Kidney epithelial cell (primary cell): Measurements from ENCODE around the gene NKX1-2. TPM values are rescaled to one million over a fixed set of nuclear protein-coding genes. Genes with fewer than 3 reads are reported as not detected.

Experiments used
- DNase-seq: peaks from one replicate; pipeline ENCODE4 v3.0.0-alpha.2; 2010; ENCODE audit warnings: low read depth
- H3K27me3 ChIP-seq: 2 replicates; pipeline ENCODE4 v1.6.0; 2011; ENCODE audit warnings: low read length; ENCODE audit not compliant: control insufficient read depth, insufficient read depth
- H3K36me3 ChIP-seq: 2 replicates; pipeline ENCODE4 v1.5.1; 2011; ENCODE audit warnings: low read length; ENCODE audit not compliant: control insufficient read depth, insufficient read depth
- H3K4me3 ChIP-seq: 2 replicates; pipeline ENCODE4 v1.5.1; 2011; ENCODE audit warnings: low read depth, mild to moderate bottlenecking, control low read depth, low read length
- total RNA-seq: library from RNA; depleted of rRNA; stranded (reverse); fragments of >200 nt; gene quantifications from 2 replicates; pipeline ENCODE4 v1.2.3, GENCODE V29; 2015
- TF ChIP-seq, protein P1 (sequence below): IDR thresholded peaks from 2 replicates; pipeline ENCODE4 v1.5.1; 2011; ENCODE audit warnings: mild to moderate bottlenecking, moderate library complexity, low read length, control low read depth, inconsistent platforms; ENCODE audit not compliant: insufficient read depth, poor library complexity, severe bottlenecking

NKX1-2 gene
- total RNA-seq, 1 donor from 2014 or later = not detected

GRCh38 chr10:124415210-124415609, 34.6 kb downstream of the NKX1-2 start:
- no peak overlapping the region for H3K4me3 ChIP-seq
- DNase-seq = no peak
- no peaks in the 10 kb centered on the region for H3K27me3 ChIP-seq
- no peaks in the 10 kb centered on the region for H3K36me3 ChIP-seq
- TF ChIP-seq, protein P1, sequence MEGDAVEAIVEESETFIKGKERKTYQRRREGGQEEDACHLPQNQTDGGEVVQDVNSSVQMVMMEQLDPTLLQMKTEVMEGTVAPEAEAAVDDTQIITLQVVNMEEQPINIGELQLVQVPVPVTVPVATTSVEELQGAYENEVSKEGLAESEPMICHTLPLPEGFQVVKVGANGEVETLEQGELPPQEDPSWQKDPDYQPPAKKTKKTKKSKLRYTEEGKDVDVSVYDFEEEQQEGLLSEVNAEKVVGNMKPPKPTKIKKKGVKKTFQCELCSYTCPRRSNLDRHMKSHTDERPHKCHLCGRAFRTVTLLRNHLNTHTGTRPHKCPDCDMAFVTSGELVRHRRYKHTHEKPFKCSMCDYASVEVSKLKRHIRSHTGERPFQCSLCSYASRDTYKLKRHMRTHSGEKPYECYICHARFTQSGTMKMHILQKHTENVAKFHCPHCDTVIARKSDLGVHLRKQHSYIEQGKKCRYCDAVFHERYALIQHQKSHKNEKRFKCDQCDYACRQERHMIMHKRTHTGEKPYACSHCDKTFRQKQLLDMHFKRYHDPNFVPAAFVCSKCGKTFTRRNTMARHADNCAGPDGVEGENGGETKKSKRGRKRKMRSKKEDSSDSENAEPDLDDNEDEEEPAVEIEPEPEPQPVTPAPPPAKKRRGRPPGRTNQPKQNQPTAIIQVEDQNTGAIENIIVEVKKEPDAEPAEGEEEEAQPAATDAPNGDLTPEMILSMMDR = no peak

GRCh38 chr10:124414076-124414475, 35.8 kb downstream of the NKX1-2 start:
- H3K4me3 ChIP-seq = no peak overlapping the region
- no peaks in the 10 kb centered on the region for H3K36me3 ChIP-seq
- no peaks in the 10 kb centered on the region for H3K27me3 ChIP-seq
- DNase-seq = no peak
- TF ChIP-seq, protein P1 = no peak

- Histone ChIP-seq H3K4me3 (no peak overlapping the region), H3K36me3 (no peaks in the 10 kb centered on the region), H3K27me3 (no peaks in the 10 kb centered on the region)
- TF ChIP-seq, protein P1 = no peak
- DNase-seq = no peak
Measured at GRCh38 chr10:124409696-124410095, 40.1 kb downstream of the NKX1-2 start.

GRCh38 chr10:124408357-124408756, 41.5 kb downstream of the NKX1-2 start:
- TF ChIP-seq, protein P1 = no peak
- DNase-seq = no peak
- Histone ChIP-seq H3K36me3 (no peaks in the 10 kb centered on the region), H3K4me3 (no peak overlapping the region), H3K27me3 (no peaks in the 10 kb centered on the region)

DNA sequence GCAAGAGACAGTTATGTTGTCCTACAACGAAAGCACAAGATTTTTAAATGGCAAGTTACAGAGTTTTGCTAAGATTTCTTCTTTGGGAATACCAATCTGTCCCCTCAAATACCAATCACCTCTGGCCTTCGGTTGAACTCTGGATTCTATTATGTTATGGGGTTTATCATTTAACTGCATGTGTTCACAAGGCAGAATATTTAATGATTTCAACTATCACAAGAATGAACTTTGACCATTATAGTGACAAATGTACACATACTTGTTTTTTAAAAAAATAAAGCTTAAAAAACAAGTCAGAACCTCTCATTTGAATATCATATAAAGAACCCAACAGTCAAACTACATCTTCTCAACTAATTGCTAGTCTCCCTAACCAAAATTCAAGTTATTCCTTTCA, 42.4 kb downstream of the NKX1-2 start:
- DNase-seq = no peak
- TF ChIP-seq, protein P1 = no peak
- Histone ChIP-seq H3K36me3 (peaks cover 1% of the 10 kb centered on the region), H3K4me3 (no peak overlapping the region), H3K27me3 (no peaks in the 10 kb centered on the region)

- H3K27me3 ChIP-seq = no peaks in the 10 kb centered on the region
- peaks cover 1% of the 10 kb centered on the region for H3K36me3 ChIP-seq
- TF ChIP-seq, protein P1 = peak; percentile 64
- DNase-seq = peak; percentile 55
- H3K4me3 ChIP-seq = no peak overlapping the region
Measured at GRCh38 chr10:124403548-124403947, 46.3 kb downstream of the NKX1-2 start.
